WTC11 (cell line): ENCODE measurements around the gene CHST5. TPM values are rescaled to one million over a fixed set of nuclear protein-coding genes. Genes with fewer than 3 reads are reported as not detected.

Source experiments
- ATAC-seq: fragments of 200-7000 bp; cut with Tn5 transposase; 2 replicates; pipeline ENCODE4 v1.10.0; 2021; ENCODE audit warnings: mild to moderate bottlenecking, moderate library complexity
- CTCF ChIA-PET: fragments of 300-600 bp; sonication (Branson Sonifier 250); formaldehyde crosslinking; loops from one replicate; lab custom pipeline; 2021; ENCODE audit warnings: antibody characterized with exemption; lab: Charles Lee
- POLR2A ChIA-PET: fragments of 350-600 bp; sonication (Branson Sonifier 250); formaldehyde crosslinking; loops from one replicate; lab custom pipeline; 2021; ENCODE audit warnings: antibody characterized with exemption; lab: Charles Lee
- DNase-seq: peaks from one replicate; pipeline ENCODE4 v3.0.0; 2021; ENCODE audit warnings: low spot score
- H3K27ac Mint-ChIP-seq: 2 replicates; pipeline ENCODE4 v1.8.0; 2021; ENCODE audit warnings: mixed read lengths
- H3K27me3 Mint-ChIP-seq: 2 replicates; pipeline ENCODE4 v1.8.0; 2021; ENCODE audit warnings: low read depth, mild to moderate bottlenecking, moderate library complexity, mixed read lengths
- H3K36me3 Mint-ChIP-seq: 2 replicates; pipeline ENCODE4 v1.8.0; 2021; ENCODE audit warnings: mixed read lengths
- H3K4me1 Mint-ChIP-seq: 2 replicates; pipeline ENCODE4 v1.8.0; 2022; ENCODE audit warnings: mixed read lengths
- H3K4me3 Mint-ChIP-seq: 2 replicates; pipeline ENCODE4 v1.8.0; 2021; ENCODE audit warnings: mild to moderate bottlenecking, moderate library complexity, mixed read lengths
- H3K9me3 Mint-ChIP-seq: 2 replicates; pipeline ENCODE4 v1.8.0; 2021; ENCODE audit warnings: mixed read lengths
- EMX1 ChIP-seq: fragments of 250-450 bp; sonication (Bioruptor Pico); IDR thresholded peaks from 2 replicates; pipeline ENCODE4 v1.8.0; 2021; ENCODE audit warnings: mild to moderate bottlenecking
- HMGA2 ChIP-seq: fragments of 250-450 bp; sonication (Bioruptor Pico); IDR thresholded peaks from 2 replicates; pipeline ENCODE4 v1.4.0; 2021; ENCODE audit warnings: mild to moderate bottlenecking, moderate library complexity
- JUN ChIP-seq: sonication (generic); formaldehyde crosslinking; IDR thresholded peaks from 2 replicates; pipeline ENCODE4 v1.8.0; 2023; ENCODE audit warnings: mild to moderate bottlenecking, missing genetic modification reagents
- MXD4 ChIP-seq: fragments of 250-450 bp; sonication (Bioruptor Pico); IDR thresholded peaks from 2 replicates; pipeline ENCODE4 v1.8.0; 2021; ENCODE audit warnings: mild to moderate bottlenecking, moderate library complexity, borderline replicate concordance
- MYBL2 ChIP-seq: sonication (generic); formaldehyde crosslinking; IDR thresholded peaks from 2 replicates; pipeline ENCODE4 v1.8.1; 2023; ENCODE audit warnings: mild to moderate bottlenecking, moderate library complexity, missing genetic modification reagents
- NFATC4 ChIP-seq: fragments of 250-450 bp; sonication (Bioruptor Pico); IDR thresholded peaks from 2 replicates; pipeline ENCODE4 v1.9.0; 2021; ENCODE audit warnings: mild to moderate bottlenecking
- NR3C1 ChIP-seq: sonication (generic); formaldehyde crosslinking; conservative IDR thresholded peaks from 2 replicates; pipeline ENCODE4 v1.8.1; 2023; ENCODE audit warnings: low read depth, mild to moderate bottlenecking, missing genetic modification reagents
- RORB ChIP-seq: fragments of 250-450 bp; sonication (Bioruptor Pico); IDR thresholded peaks from 2 replicates; pipeline ENCODE4 v1.9.0; 2021; ENCODE audit warnings: mild to moderate bottlenecking
- SP1 ChIP-seq: sonication (generic); formaldehyde crosslinking; conservative IDR thresholded peaks from 2 replicates; pipeline ENCODE4 v1.8.1; 2022; ENCODE audit warnings: missing genetic modification reagents
- TCF7 ChIP-seq: sonication (generic); formaldehyde crosslinking; IDR thresholded peaks from 2 replicates; pipeline ENCODE4 v1.8.0; 2022; ENCODE audit warnings: mild to moderate bottlenecking, low read depth, missing genetic modification reagents, moderate library complexity
- USF1 ChIP-seq: sonication (generic); formaldehyde crosslinking; IDR thresholded peaks from 2 replicates; pipeline ENCODE4 v1.8.0; 2022; ENCODE audit warnings: mild to moderate bottlenecking, missing genetic modification reagents
- ZNF121 ChIP-seq: sonication (generic); formaldehyde crosslinking; IDR thresholded peaks from 2 replicates; pipeline ENCODE4 v1.8.0; 2023; ENCODE audit warnings: missing genetic modification reagents
- ZNF423 ChIP-seq: fragments of 250-450 bp; sonication (Bioruptor Pico); IDR thresholded peaks from 2 replicates; pipeline ENCODE4 v2.1.2; 2022; ENCODE audit warnings: mild to moderate bottlenecking, moderate library complexity
- ZNF671 ChIP-seq: fragments of 250-450 bp; sonication (Bioruptor Pico); IDR thresholded peaks from 2 replicates; pipeline ENCODE4 v1.8.0; 2021; ENCODE audit warnings: mild to moderate bottlenecking
- total RNA-seq: library from RNA; stranded (reverse); gene quantifications from 3 replicates; pipeline ENCODE4 v1.2.3, GENCODE V29; 2021
- TF ChIP-seq, protein P1 (sequence below): sonication (generic); formaldehyde crosslinking; IDR thresholded peaks from 2 replicates; pipeline ENCODE4 v1.8.1; 2023; ENCODE audit warnings: mild to moderate bottlenecking, missing genetic modification reagents, moderate library complexity
- TF ChIP-seq, protein P2 (sequence below): fragments of 250-450 bp; sonication (Bioruptor Pico); IDR thresholded peaks from 2 replicates; pipeline ENCODE4 v1.9.0; 2021; ENCODE audit warnings: mild to moderate bottlenecking, borderline replicate concordance
- TF ChIP-seq, protein P3 (sequence below): fragments of 250-450 bp; sonication (Bioruptor Pico); IDR thresholded peaks from 2 replicates; pipeline ENCODE4 v1.8.0; 2021; ENCODE audit warnings: mild to moderate bottlenecking
- TF ChIP-seq, protein P4 (sequence below): sonication (generic); formaldehyde crosslinking; IDR thresholded peaks from 2 replicates; pipeline ENCODE4 v1.8.1; 2022; ENCODE audit warnings: low read depth, missing genetic modification reagents, borderline replicate concordance
- TF ChIP-seq, protein P5 (sequence below): sonication (generic); formaldehyde crosslinking; IDR thresholded peaks from 2 replicates; pipeline ENCODE4 v1.8.1; 2022; ENCODE audit warnings: missing genetic modification reagents, borderline replicate concordance
- TF ChIP-seq, protein P6 (sequence below): fragments of 250-450 bp; sonication (Bioruptor Pico); IDR thresholded peaks from 2 replicates; pipeline ENCODE4 v1.9.0; 2021; ENCODE audit warnings: mild to moderate bottlenecking

CHST5 gene
- total RNA-seq, 1 experiment from 2014 or later: not detected

- TF ChIP-seq, protein P1, sequence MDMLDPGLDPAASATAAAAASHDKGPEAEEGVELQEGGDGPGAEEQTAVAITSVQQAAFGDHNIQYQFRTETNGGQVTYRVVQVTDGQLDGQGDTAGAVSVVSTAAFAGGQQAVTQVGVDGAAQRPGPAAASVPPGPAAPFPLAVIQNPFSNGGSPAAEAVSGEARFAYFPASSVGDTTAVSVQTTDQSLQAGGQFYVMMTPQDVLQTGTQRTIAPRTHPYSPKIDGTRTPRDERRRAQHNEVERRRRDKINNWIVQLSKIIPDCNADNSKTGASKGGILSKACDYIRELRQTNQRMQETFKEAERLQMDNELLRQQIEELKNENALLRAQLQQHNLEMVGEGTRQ (CRISPR knock-in tag): no peak
- no peak for TF ChIP-seq NFATC4
- no peak for TF ChIP-seq ZNF671 (CRISPR knock-in tag)
- TF ChIP-seq, protein P2, sequence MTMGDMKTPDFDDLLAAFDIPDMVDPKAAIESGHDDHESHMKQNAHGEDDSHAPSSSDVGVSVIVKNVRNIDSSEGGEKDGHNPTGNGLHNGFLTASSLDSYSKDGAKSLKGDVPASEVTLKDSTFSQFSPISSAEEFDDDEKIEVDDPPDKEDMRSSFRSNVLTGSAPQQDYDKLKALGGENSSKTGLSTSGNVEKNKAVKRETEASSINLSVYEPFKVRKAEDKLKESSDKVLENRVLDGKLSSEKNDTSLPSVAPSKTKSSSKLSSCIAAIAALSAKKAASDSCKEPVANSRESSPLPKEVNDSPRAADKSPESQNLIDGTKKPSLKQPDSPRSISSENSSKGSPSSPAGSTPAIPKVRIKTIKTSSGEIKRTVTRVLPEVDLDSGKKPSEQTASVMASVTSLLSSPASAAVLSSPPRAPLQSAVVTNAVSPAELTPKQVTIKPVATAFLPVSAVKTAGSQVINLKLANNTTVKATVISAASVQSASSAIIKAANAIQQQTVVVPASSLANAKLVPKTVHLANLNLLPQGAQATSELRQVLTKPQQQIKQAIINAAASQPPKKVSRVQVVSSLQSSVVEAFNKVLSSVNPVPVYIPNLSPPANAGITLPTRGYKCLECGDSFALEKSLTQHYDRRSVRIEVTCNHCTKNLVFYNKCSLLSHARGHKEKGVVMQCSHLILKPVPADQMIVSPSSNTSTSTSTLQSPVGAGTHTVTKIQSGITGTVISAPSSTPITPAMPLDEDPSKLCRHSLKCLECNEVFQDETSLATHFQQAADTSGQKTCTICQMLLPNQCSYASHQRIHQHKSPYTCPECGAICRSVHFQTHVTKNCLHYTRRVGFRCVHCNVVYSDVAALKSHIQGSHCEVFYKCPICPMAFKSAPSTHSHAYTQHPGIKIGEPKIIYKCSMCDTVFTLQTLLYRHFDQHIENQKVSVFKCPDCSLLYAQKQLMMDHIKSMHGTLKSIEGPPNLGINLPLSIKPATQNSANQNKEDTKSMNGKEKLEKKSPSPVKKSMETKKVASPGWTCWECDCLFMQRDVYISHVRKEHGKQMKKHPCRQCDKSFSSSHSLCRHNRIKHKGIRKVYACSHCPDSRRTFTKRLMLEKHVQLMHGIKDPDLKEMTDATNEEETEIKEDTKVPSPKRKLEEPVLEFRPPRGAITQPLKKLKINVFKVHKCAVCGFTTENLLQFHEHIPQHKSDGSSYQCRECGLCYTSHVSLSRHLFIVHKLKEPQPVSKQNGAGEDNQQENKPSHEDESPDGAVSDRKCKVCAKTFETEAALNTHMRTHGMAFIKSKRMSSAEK (CRISPR knock-in tag): no peak
Observed at GRCh38 chr16:75532142-75532765, 3.7 kb downstream of the CHST5 start (continued).

DNA sequence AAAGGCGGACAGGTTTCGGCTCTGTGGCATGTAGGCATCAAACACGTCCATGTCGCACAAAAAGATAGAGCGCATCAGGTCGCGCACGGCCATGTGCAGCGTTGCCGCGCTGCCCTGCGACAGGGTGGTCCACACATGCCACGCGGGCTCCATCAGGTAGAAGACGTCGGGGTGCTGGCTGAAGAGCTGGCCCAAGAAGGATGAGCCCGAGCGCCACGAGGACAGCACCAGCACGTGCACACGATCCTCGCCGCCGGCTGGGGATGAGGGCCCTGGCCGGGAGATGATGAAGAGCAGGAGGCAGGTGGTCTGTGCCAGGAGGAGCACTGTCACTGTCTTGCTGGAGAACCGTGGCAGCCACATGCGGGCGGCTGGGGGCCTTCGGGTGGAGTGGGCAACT is 5.9 kb downstream of the CHST5 start:
- no peaks in the 10 kb centered on the region for H3K27me3 Mint-ChIP-seq
- CTCF ChIA-PET: no interaction called here
- TF ChIP-seq ZNF121 (CRISPR knock-in tag): no peak
- no peak for TF ChIP-seq RORB
- TF ChIP-seq NR3C1 (CRISPR knock-in tag): no peak
- TF ChIP-seq, protein P3, sequence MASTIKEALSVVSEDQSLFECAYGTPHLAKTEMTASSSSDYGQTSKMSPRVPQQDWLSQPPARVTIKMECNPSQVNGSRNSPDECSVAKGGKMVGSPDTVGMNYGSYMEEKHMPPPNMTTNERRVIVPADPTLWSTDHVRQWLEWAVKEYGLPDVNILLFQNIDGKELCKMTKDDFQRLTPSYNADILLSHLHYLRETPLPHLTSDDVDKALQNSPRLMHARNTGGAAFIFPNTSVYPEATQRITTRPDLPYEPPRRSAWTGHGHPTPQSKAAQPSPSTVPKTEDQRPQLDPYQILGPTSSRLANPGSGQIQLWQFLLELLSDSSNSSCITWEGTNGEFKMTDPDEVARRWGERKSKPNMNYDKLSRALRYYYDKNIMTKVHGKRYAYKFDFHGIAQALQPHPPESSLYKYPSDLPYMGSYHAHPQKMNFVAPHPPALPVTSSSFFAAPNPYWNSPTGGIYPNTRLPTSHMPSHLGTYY (CRISPR knock-in tag): no peak
- TF ChIP-seq, all 79 proteins: peak for 0
- peaks cover 5% of the 10 kb centered on the region; the same call in 1 of the 2 replicates for H3K9me3 Mint-ChIP-seq
- H3K4me3 Mint-ChIP-seq: no peak overlapping the region
- H3K36me3 Mint-ChIP-seq: no peaks in the 10 kb centered on the region
- POLR2A ChIA-PET: no interaction called here
- ATAC-seq (no peak), DNase-seq (no peak)
- no peaks in the 10 kb centered on the region for H3K4me1 Mint-ChIP-seq
- no peak overlapping the region for H3K27ac Mint-ChIP-seq

- no peak overlapping the region for H3K27ac Mint-ChIP-seq
- H3K4me3 Mint-ChIP-seq: no peak overlapping the region
- ATAC-seq (no peak), DNase-seq (no peak)
- POLR2A ChIA-PET: no interaction called here
- peaks cover 5% of the 10 kb centered on the region; the same call in 1 of the 2 replicates for H3K9me3 Mint-ChIP-seq
- H3K27me3 Mint-ChIP-seq: no peaks in the 10 kb centered on the region
- no peaks in the 10 kb centered on the region for H3K36me3 Mint-ChIP-seq
- CTCF ChIA-PET: interaction anchor here (1.4 to 1.5 kb wide), 2 partner anchors 12 to 64 kb away, joined by 3 to 6 read pairs; no protein-coding TSS in a partner anchor
- H3K4me1 Mint-ChIP-seq: no peaks in the 10 kb centered on the region
- TF ChIP-seq TCF7 (CRISPR knock-in tag) (no peak), EMX1 (CRISPR knock-in tag) (no peak), JUN (CRISPR knock-in tag) (no peak), ZNF423 (CRISPR knock-in tag) (no peak), NFATC4 (no peak), MXD4 (no peak), MYBL2 (CRISPR knock-in tag) (no peak), HMGA2 (no peak), USF1 (CRISPR knock-in tag) (no peak), SP1 (CRISPR knock-in tag) (no peak)
- TF ChIP-seq, protein P4, sequence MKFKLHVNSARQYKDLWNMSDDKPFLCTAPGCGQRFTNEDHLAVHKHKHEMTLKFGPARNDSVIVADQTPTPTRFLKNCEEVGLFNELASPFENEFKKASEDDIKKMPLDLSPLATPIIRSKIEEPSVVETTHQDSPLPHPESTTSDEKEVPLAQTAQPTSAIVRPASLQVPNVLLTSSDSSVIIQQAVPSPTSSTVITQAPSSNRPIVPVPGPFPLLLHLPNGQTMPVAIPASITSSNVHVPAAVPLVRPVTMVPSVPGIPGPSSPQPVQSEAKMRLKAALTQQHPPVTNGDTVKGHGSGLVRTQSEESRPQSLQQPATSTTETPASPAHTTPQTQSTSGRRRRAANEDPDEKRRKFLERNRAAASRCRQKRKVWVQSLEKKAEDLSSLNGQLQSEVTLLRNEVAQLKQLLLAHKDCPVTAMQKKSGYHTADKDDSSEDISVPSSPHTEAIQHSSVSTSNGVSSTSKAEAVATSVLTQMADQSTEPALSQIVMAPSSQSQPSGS (CRISPR knock-in tag): no peak
- TF ChIP-seq, protein P5, sequence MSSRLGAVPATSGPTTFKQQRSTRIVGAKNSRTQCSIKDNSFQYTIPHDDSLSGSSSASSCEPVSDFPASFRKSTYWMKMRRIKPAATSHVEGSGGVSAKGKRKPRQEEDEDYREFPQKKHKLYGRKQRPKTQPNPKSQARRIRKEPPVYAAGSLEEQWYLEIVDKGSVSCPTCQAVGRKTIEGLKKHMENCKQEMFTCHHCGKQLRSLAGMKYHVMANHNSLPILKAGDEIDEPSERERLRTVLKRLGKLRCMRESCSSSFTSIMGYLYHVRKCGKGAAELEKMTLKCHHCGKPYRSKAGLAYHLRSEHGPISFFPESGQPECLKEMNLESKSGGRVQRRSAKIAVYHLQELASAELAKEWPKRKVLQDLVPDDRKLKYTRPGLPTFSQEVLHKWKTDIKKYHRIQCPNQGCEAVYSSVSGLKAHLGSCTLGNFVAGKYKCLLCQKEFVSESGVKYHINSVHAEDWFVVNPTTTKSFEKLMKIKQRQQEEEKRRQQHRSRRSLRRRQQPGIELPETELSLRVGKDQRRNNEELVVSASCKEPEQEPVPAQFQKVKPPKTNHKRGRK (CRISPR knock-in tag): no peak
- TF ChIP-seq, protein P6, sequence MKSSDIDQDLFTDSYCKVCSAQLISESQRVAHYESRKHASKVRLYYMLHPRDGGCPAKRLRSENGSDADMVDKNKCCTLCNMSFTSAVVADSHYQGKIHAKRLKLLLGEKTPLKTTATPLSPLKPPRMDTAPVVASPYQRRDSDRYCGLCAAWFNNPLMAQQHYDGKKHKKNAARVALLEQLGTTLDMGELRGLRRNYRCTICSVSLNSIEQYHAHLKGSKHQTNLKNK (CRISPR knock-in tag): no peak
Observed at GRCh38 chr16:75529056-75529905, 6.6 kb downstream of the CHST5 start.
